ENCODE results near the gene PDE6B.

The PDE6B gene

DNA sequence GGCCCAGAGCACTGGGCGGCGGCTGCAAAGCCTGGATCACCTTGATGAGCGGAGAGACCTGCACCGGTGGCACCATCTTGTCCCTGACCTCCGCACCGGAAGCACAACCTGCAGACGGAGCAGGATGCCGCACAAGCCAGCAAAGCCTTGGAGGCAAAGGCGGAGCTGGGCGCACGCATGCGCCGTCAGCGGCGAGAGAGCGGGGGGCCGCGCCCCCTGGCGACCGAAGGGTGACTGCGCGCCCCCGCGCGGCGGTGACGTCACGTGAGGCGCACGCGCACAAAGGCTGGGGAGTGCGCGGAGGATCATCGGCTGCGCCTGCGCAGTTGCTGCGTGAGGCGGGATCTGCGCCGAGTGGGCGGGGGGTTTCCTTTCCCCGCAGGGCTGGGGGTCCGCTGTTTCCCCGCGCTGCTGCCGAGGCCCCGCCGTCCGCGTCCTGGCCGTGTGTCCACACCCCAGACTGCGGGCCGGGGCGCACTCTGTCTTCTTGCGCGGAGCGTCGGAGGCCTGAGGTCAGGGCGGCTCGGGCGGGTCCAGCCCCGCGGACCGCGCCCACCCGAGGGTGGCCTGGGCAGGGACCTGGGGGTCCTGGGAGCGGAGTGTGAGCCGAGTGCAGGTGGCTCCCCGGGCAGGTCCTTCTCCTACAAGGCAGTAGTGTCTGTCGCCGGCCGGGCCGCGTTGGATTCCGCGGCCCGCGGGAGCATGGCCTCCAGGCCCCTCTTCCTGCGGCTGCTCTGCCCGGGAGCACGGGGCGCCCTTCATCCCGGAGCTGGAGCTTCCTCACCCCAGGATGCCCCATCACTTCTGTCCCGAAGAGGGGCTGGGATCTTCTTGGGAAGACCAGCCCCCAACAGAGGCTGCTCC, 49.0 kb downstream of the PDE6B start, which contains the start of the genes ATP5ME and MYL5:
Gene ATP5ME (minus strand): TSS at position 105 of the 864 bp plus-strand sequence. CDS start 29 bp downstream, at position 76.
Gene MYL5 (plus strand): TSS at position 371 of the 864 bp plus-strand sequence. CDS start 3,485 bp downstream, outside the sequence.
- TF ChIP-seq, protein P1, sequence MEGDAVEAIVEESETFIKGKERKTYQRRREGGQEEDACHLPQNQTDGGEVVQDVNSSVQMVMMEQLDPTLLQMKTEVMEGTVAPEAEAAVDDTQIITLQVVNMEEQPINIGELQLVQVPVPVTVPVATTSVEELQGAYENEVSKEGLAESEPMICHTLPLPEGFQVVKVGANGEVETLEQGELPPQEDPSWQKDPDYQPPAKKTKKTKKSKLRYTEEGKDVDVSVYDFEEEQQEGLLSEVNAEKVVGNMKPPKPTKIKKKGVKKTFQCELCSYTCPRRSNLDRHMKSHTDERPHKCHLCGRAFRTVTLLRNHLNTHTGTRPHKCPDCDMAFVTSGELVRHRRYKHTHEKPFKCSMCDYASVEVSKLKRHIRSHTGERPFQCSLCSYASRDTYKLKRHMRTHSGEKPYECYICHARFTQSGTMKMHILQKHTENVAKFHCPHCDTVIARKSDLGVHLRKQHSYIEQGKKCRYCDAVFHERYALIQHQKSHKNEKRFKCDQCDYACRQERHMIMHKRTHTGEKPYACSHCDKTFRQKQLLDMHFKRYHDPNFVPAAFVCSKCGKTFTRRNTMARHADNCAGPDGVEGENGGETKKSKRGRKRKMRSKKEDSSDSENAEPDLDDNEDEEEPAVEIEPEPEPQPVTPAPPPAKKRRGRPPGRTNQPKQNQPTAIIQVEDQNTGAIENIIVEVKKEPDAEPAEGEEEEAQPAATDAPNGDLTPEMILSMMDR (IDR thresholded peaks at IDR 0.05; ENCODE audit: extremely low read depth, insufficient read depth, missing control alignments): peak; percentile 98
- DNase-seq (ENCODE audit: low spot score): peak; percentile 100
- in situ Hi-C loops (cut with MboI; ENCODE audit: low pct_unique_long_range_greater_than_20kb, low sequenced_read_pairs, unreplicated experiment): no loop called here

DNA sequence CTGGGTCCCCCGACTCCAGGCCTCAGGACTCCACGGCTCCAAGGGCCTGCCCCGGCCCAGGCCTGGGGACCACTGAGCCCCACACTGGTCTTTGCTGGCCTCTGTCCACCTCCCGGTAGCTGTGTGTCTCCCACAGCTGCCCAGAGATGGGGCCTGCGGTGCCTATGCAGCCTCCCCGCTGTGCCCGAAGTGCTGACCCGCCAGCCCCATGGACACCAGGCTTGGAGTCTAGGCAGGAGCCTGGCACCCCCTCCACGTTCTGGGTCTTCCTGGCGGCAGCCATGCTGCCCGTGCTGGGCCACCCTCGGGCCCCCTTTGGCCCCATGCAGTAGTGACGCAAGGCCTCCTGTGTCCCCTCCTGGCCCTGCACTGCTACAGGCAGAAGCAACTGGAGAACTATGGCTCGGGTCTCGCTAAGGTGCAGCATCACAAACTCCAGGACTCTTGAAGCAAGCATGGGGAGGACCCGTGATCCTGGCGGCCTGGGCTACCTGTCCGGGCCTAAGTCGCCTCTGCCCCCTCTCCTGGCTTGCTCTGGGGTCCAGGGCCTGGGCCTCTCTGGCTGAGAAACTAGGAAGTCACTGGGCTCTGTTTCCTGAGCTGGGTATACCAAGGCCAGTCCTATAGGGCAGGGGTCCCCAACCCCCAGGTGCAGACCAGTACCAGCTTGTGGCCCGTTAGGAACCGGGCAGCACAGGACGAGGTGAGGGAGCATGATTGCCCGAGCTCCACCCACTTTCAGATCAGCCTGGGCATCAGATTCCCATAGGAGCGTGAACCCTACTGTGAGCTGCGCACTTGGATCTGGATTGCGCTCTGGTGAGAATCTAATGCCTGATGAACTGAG, 49.9 kb downstream of the PDE6B start:
- in situ Hi-C loops (cut with MboI; ENCODE audit: low pct_unique_long_range_greater_than_20kb, low sequenced_read_pairs, unreplicated experiment): no loop called here
- no peak for DNase-seq (ENCODE audit: low spot score)
- TF ChIP-seq, protein P1 (IDR thresholded peaks at IDR 0.05; ENCODE audit: extremely low read depth, insufficient read depth, missing control alignments): no peak

DNA sequence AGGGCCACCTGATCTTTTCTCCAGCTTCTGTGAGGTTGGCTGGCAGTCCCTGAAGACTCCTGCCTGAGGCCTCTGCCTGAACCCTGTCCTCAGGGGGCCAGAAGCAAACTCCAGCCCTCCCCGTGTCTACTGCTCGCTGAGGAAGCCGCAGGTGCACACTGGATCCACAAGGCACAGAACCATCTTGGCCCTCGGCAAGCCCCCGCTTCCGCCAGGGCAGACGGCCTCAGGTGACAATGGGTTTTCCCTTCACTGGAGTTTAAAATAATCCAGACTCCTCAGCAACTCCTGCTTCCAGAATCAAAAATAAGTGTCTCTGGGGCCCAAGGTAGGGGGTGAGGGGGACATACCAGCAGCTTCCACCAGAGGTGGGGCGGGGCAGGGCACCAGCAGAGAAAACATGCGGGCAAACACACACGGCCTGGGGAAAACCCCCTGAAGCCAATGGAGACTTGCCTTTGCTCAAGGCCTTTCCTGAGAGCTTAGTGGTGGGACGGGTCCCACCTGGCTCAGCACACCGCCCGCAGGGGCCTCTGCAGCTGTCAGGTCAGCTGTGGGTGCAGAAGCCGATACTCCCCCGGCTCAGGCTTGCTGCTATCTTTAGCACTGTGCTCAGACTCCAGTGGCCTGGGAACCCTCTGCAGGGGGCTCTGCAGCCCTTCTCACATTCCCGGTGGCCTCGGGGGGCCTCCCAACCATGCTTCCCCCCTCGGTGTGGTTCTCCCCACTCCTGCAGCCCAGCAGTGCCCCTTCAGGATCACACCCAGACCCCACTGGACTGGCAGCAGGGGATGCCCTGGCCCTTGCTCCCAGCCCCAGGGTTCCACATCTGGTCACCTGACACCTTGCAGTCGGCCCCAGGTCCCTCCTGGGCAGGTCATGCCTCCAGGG, 50.9 kb downstream of the PDE6B start:
- TF ChIP-seq, protein P1 (IDR thresholded peaks at IDR 0.05; ENCODE audit: extremely low read depth, insufficient read depth, missing control alignments): no peak
- peak; percentile 84 for DNase-seq (ENCODE audit: low spot score)
- in situ Hi-C loops (cut with MboI; ENCODE audit: low pct_unique_long_range_greater_than_20kb, low sequenced_read_pairs, unreplicated experiment): no loop called here

DNA sequence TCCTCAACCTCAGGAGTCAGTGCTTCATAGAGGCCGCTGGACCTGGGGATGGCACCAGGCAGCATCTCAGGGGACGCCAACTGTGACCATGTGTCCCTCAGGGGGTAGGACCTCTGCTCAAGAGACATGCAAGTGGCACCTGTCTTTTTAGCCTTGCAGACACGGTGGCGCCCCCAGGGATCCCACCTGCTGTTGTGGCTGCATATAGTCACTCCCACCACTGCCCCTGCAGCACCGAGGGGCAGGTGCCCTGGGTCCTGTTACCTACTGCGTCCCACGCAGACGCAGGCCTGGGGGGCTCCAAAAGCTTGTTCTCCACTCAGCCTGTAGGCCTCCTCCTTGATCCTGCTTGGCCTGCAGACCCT, 51.5 kb downstream of the PDE6B start:
- in situ Hi-C loops (cut with MboI; ENCODE audit: low pct_unique_long_range_greater_than_20kb, low sequenced_read_pairs, unreplicated experiment): no loop called here
- TF ChIP-seq, protein P1 (IDR thresholded peaks at IDR 0.05; ENCODE audit: extremely low read depth, insufficient read depth, missing control alignments): no peak
- no peak for DNase-seq (ENCODE audit: low spot score)

DNA sequence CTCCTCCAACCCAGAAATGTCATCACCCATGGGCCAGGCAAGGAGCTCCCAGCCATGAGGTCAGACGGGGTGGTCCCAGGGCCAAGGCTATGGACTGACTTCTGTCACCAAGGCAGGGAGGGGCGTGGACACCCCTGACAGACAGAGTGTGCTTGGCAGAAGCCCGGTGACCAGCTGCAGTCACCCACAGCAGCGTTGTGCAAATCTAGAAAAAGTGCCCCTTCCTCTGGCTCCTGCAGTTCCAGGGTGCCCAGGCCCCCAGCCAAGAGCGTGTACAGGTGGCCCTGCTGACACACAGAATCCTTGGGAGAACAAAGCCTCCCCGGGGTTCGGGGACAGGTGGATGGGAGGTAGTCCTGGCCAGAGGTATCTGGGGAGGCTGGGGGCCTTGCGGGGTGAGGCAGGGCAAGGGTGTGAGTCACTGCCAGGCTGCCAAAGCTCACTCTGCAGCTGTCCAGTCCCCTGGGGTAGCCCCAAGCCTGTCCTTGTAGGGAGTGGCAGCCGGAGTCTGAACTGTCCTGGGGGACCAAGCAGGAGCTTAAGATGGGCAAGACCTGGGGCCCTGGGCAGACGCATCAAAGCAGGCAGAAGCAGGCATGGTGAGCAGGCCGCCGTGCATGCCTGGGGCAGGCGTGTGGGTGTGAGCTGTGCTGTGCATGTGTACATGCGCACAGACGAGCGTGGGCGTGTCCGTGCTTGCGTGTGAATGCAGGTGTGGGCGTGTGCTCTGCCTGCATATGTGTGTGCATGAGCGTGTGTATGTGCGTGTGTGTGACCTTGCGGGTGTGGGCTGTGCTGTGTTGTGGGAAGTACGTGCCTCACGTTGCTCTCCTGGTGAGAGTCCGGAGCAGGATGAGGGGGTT, 52.3 kb downstream of the PDE6B start:
- TF ChIP-seq, protein P1 (IDR thresholded peaks at IDR 0.05; ENCODE audit: extremely low read depth, insufficient read depth, missing control alignments): no peak
- DNase-seq (ENCODE audit: low spot score): no peak
- in situ Hi-C loops (cut with MboI; ENCODE audit: low pct_unique_long_range_greater_than_20kb, low sequenced_read_pairs, unreplicated experiment): no loop called here
